ENCODE measurements around the gene KRT34. TPM values are rescaled to one million over a fixed set of nuclear protein-coding genes. Genes with fewer than 3 reads are reported as not detected.
"Not testable (repeated sequence)": the region's sequence is repeated elsewhere in the genome, so short reads cannot be mapped to it uniquely, and the experiment has no call there.

The KRT34 gene
- polyA plus RNA-seq, 1 of the 3 experiments (the other 2 are of a cell fraction): 0.08 TPM

- no peak for TF ChIP-seq CHD2 (IDR thresholded peaks at IDR 0.05; ENCODE audit: low read length, partially characterized antibody)
- TF ChIP-seq REST (IDR thresholded peaks at IDR 0.05; ENCODE audit: low read depth, low read length): no peak
- no peak for TF ChIP-seq IRF3 (IDR thresholded peaks at IDR 0.05; ENCODE audit: low read depth, low read length)
- no peak for TF ChIP-seq USF2 (IDR thresholded peaks at IDR 0.05; ENCODE audit: borderline replicate concordance, low read depth, low read length)
These were observed 13.5 kb upstream of the KRT34 start (continued) for GRCh38 chr17:41395611-41396010.

GRCh38 chr17:41395044-41395443 lies 12.9 kb upstream of the KRT34 start:
- POLR2A ChIA-PET; H3K4me3 ChIP-seq (ENCODE audit: low read depth in 2 of 2, low read length in 1 of 2); H4K20me1 ChIP-seq (ENCODE audit: insufficient read depth); H3K79me2 ChIP-seq (ENCODE audit: insufficient read depth); DNase-seq; H3K9ac ChIP-seq; H3K27ac ChIP-seq (ENCODE audit: low read depth in 2 of 2, low read length in 1 of 2); H3K9me3 ChIP-seq; H3F3A ChIP-seq (replicated peaks; ENCODE audit: insufficient read depth); H3K4me1 ChIP-seq (ENCODE audit: control insufficient read depth in 1 of 2, insufficient read depth in 2 of 2, low read depth in 1 of 2, low read length in 1 of 2); H3K27me3 ChIP-seq (ENCODE audit: insufficient read depth); CTCF ChIA-PET; H3K36me3 ChIP-seq (replicated peaks in 1 of 2; ENCODE audit: control insufficient read depth in 1 of 2, insufficient read depth in 2 of 2, low read length in 1 of 2); H2AFZ ChIP-seq (ENCODE audit: low read depth); H3K9me2 ChIP-seq; H3K4me2 ChIP-seq: not testable (repeated sequence)
- 52% methylated on average over 3 of the region's 12 CpGs for WGBS (ENCODE audit: low lambda C conversion rate)

- POLR2A ChIA-PET: no interaction called here
- Histone ChIP-seq H3K4me2 (no peak overlapping the region), H3K79me2 (ENCODE audit: insufficient read depth) (no peaks in the 10 kb centered on the region), H3K9me3 (no peaks in the 10 kb centered on the region), H3K27ac (ENCODE audit: low read depth in 2 of 2, low read length in 1 of 2) (no peak overlapping the region), H3K36me3 (replicated peaks in 1 of 2; ENCODE audit: control insufficient read depth in 1 of 2, insufficient read depth in 2 of 2, low read length in 1 of 2) (no peaks in the 10 kb centered on the region), H3F3A (replicated peaks; ENCODE audit: insufficient read depth) (no peaks in the 10 kb centered on the region), H3K9ac (no peak overlapping the region), H3K4me3 (ENCODE audit: low read depth in 2 of 2, low read length in 1 of 2) (no peak overlapping the region), H3K9me2 (no peaks in the 10 kb centered on the region), H3K27me3 (ENCODE audit: insufficient read depth) (no peaks in the 10 kb centered on the region), H4K20me1 (ENCODE audit: insufficient read depth) (no peaks in the 10 kb centered on the region), H3K4me1 (ENCODE audit: control insufficient read depth in 1 of 2, insufficient read depth in 2 of 2, low read depth in 1 of 2, low read length in 1 of 2) (peaks cover 0 to 4% of the 10 kb centered on the region in 2 experiments; a peak in 1 of 4 replicates), H2AFZ (ENCODE audit: low read depth) (no peak overlapping the region)
- CTCF ChIA-PET: interaction anchor here (1.0 kb wide), 1 partner anchor 446 kb away, joined by 3 read pairs; no protein-coding TSS in a partner anchor
- no peak for DNase-seq
- 76% methylated on average over 10 of the region's 10 CpGs for WGBS (ENCODE audit: low lambda C conversion rate)
- TF ChIP-seq JUND (IDR thresholded peaks at IDR 0.05) (peak; percentile 11; the same call in 1 of the 2 replicates), TEAD4 (IDR thresholded peaks at IDR 0.05; ENCODE audit: borderline replicate concordance, insufficient read depth) (no peak), FOSL2 (IDR thresholded peaks at IDR 0.05; ENCODE audit: borderline replicate concordance, low read depth) (0 out of 2 replicates have a peak, but pooled peaks have one; percentile 24), YY1 (IDR thresholded peaks at IDR 0.05; ENCODE audit: low read depth) (no peak)
These were observed 12.3 kb upstream of the KRT34 start for GRCh38 chr17:41394254-41394996.
